Trophoblast cell (in vitro differentiated cells and primary cell): ENCODE data around the gene FAM120C.

Source experiments
- DNase-seq, 2 donors: peaks; one replicate each; pipeline ENCODE4 v3.0.0-alpha.2; 2016
- H2AFZ ChIP-seq: 2 replicates; pipeline ENCODE4 v1.6.1; 2013; ENCODE audit warnings: low read length, moderate library complexity, mild to moderate bottlenecking; ENCODE audit not compliant: insufficient read depth, poor library complexity
- H2AK5ac ChIP-seq: 2 replicates; pipeline ENCODE4 v1.6.1; 2013; ENCODE audit warnings: mild to moderate bottlenecking, low read length
- H2BK120ac ChIP-seq: 2 replicates; pipeline ENCODE4 v1.6.1; 2013; ENCODE audit warnings: low read length, mild to moderate bottlenecking, moderate library complexity; ENCODE audit not compliant: insufficient read depth, poor library complexity
- H2BK12ac ChIP-seq: 2 replicates; pipeline ENCODE4 v1.6.1; 2013; ENCODE audit warnings: mild to moderate bottlenecking, low read length, moderate library complexity
- H2BK5ac ChIP-seq: 2 replicates; pipeline ENCODE4 v1.6.1; 2013; ENCODE audit warnings: low read length, low read depth, moderate library complexity, mild to moderate bottlenecking; ENCODE audit not compliant: poor library complexity
- H3K14ac ChIP-seq: 2 replicates; pipeline ENCODE4 v1.6.1; 2013; ENCODE audit warnings: mild to moderate bottlenecking, low read length
- H3K18ac ChIP-seq: 2 replicates; pipeline ENCODE4 v1.6.1; 2013; ENCODE audit warnings: mild to moderate bottlenecking, low read length
- H3K23ac ChIP-seq: 2 replicates; pipeline ENCODE4 v1.6.1; 2013; ENCODE audit warnings: low read length
- H3K27ac ChIP-seq: 2 replicates; pipeline ENCODE4 v1.5.1; 2013; ENCODE audit warnings: low read depth, mild to moderate bottlenecking, inconsistent platforms, low read length, moderate library complexity
- H3K27me3 ChIP-seq: 2 replicates; pipeline ENCODE4 v1.6.1; 2013; ENCODE audit warnings: inconsistent platforms, mild to moderate bottlenecking, low read length, moderate library complexity; ENCODE audit not compliant: insufficient read depth
- H3K36me3 ChIP-seq, 2 experiments: 1 replicate in 1 of 2; 2 replicates in 1 of 2; pipeline ENCODE4 v1.6.1; 2013; ENCODE audit warnings: low read length in 2 of 2, mild to moderate bottlenecking in 2 of 2, moderate library complexity in 1 of 2; ENCODE audit not compliant: insufficient read depth in 2 of 2, control insufficient read depth in 1 of 2
- H3K4ac ChIP-seq: 2 replicates; pipeline ENCODE4 v1.6.1; 2013; ENCODE audit warnings: low read depth, mild to moderate bottlenecking, low read length, moderate library complexity
- H3K4me1 ChIP-seq, 2 experiments: 1 replicate in 1 of 2; 2 replicates in 1 of 2; pipeline ENCODE4 v1.6.1; 2013; ENCODE audit warnings: low read length in 2 of 2, mild to moderate bottlenecking in 2 of 2, moderate library complexity in 1 of 2; ENCODE audit not compliant: insufficient read depth in 2 of 2, control insufficient read depth in 1 of 2
- H3K4me2 ChIP-seq: 2 replicates; pipeline ENCODE4 v1.6.1; 2013; ENCODE audit warnings: inconsistent platforms, mild to moderate bottlenecking, low read length, moderate library complexity
- H3K4me3 ChIP-seq: 2 replicates; pipeline ENCODE4 v1.5.1; 2013; ENCODE audit warnings: mild to moderate bottlenecking, low read depth, low read length, inconsistent platforms
- H3K79me1 ChIP-seq: one replicate; pipeline ENCODE4 v1.6.1; 2013; ENCODE audit warnings: low read length
- H3K79me2 ChIP-seq: 2 replicates; pipeline ENCODE4 v1.6.1; 2013; ENCODE audit warnings: low read length, mild to moderate bottlenecking; ENCODE audit not compliant: control insufficient read depth, insufficient read depth, poor library complexity
- H3K9ac ChIP-seq: 2 replicates; pipeline ENCODE4 v1.6.1; 2013; ENCODE audit warnings: mild to moderate bottlenecking, low read length
- H3K9me3 ChIP-seq: 2 replicates; pipeline ENCODE4 v1.6.1; 2013; ENCODE audit warnings: low read depth, mild to moderate bottlenecking, control low read depth, inconsistent platforms, low read length; ENCODE audit not compliant: insufficient read depth
- H4K12ac ChIP-seq: 2 replicates; pipeline ENCODE4 v1.6.1; 2013; ENCODE audit warnings: low read depth, mild to moderate bottlenecking, low read length, moderate library complexity
- H4K8ac ChIP-seq: 2 replicates; pipeline ENCODE4 v1.6.1; 2013; ENCODE audit warnings: low read depth, mild to moderate bottlenecking, low read length, moderate library complexity
- H4K91ac ChIP-seq: one replicate; pipeline ENCODE4 v1.6.1; 2013; ENCODE audit warnings: low read depth, mild to moderate bottlenecking, low read length, moderate library complexity
- WGBS: extraction: QIAGEN DNeasy Blood & Tissue Kit; methylation state at CpG from one replicate; pipeline ENCODE4 v1.1.7; 2013; ENCODE audit warnings: missing lambda C conversion rate; ENCODE audit not compliant: insufficient read length, insufficient coverage; ENCODE audit errors: extremely low coverage; 5-methylcytosine and 5-hydroxymethylcytosine counted together

FAM120C gene

DNA sequence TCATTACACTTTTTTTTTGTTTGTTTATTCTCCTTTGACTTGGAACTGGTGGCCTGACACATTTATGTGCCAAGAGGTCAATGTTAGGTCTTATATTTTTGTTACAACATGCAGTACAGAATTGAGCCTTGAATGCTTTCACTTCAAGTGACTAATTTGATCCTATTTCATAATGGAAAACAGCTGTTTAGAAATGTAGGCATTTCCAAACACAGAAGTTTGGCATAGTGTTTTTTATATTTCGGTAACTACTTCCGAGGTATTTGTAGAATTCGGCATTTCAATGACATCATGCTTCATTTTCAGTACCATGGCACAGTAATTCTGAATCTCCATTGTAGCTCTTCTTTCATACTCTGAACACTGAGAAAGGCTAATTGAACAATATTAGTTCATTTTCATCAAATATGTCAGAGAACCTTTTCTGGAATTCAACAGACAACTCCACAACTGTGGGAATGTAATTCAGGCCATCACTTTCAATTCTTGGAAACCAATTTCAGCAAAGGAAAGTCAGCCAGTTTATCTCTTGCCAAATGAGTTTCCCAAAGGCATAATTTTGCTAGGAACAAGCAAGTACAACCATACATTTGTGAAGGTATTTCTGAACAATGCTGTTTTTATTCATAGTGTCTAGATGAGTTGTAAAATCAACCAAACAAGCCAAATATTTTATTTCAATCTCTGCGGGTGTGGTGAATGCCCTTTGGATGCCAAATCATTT lies 11.4 kb downstream of the FAM120C start:
- Histone ChIP-seq H3K79me1 (no peaks in the 10 kb centered on the region), H3K14ac (no peak overlapping the region), H4K91ac (no peak overlapping the region), H3K4me3 (no peak overlapping the region), H3K9me3 (no peaks in the 10 kb centered on the region), H3K4me2 (no peak overlapping the region), H3K4ac (no peak overlapping the region), H3K18ac (no peak overlapping the region), H2BK12ac (no peak overlapping the region), H2AK5ac (no peak overlapping the region), H3K27ac (no peak overlapping the region), H3K4me1 (no peaks in the 10 kb centered on the region), H3K23ac (no peak overlapping the region), H4K12ac (no peak overlapping the region), H3K27me3 (no peaks in the 10 kb centered on the region), H3K9ac (no peak overlapping the region), H3K79me2 (no peaks in the 10 kb centered on the region), H2BK5ac (no peak overlapping the region), H2BK120ac (no peak overlapping the region), H4K8ac (no peak overlapping the region), H3K36me3 (peaks cover 3 to 4% of the 10 kb centered on the region in 2 experiments), H2AFZ (no peak overlapping the region)
- DNase-seq: peak in 1 of 2 donors; percentile 75
- WGBS: no CpG with 5 or more reads among the region's 4 CpGs

GRCh38 chrX:54171091-54171490 lies 12.0 kb downstream of the FAM120C start:
- no peak for DNase-seq
- no peak overlapping the region for H2AFZ ChIP-seq
- no peaks in the 10 kb centered on the region for H3K79me2 ChIP-seq
- H2BK12ac ChIP-seq: no peak overlapping the region
- no peaks in the 10 kb centered on the region for H3K9me3 ChIP-seq
- no peak overlapping the region for H4K91ac ChIP-seq
- no peak overlapping the region for H2BK5ac ChIP-seq
- peaks cover 3 to 4% of the 10 kb centered on the region in 2 experiments for H3K36me3 ChIP-seq
- no peak overlapping the region for H2BK120ac ChIP-seq
- no peak overlapping the region for H2AK5ac ChIP-seq
- H3K4me2 ChIP-seq: no peak overlapping the region
- no peak overlapping the region for H4K12ac ChIP-seq
- no peaks in the 10 kb centered on the region for H3K79me1 ChIP-seq
- H3K23ac ChIP-seq: no peak overlapping the region
- H3K27ac ChIP-seq: no peak overlapping the region
- no peak overlapping the region for H3K4me3 ChIP-seq
- no peak overlapping the region for H4K8ac ChIP-seq
- H3K18ac ChIP-seq: no peak overlapping the region
- H3K4ac ChIP-seq: no peak overlapping the region
- H3K4me1 ChIP-seq: no peaks in the 10 kb centered on the region
- no peak overlapping the region for H3K14ac ChIP-seq
- H3K27me3 ChIP-seq: no peaks in the 10 kb centered on the region
- H3K9ac ChIP-seq: no peak overlapping the region

DNA sequence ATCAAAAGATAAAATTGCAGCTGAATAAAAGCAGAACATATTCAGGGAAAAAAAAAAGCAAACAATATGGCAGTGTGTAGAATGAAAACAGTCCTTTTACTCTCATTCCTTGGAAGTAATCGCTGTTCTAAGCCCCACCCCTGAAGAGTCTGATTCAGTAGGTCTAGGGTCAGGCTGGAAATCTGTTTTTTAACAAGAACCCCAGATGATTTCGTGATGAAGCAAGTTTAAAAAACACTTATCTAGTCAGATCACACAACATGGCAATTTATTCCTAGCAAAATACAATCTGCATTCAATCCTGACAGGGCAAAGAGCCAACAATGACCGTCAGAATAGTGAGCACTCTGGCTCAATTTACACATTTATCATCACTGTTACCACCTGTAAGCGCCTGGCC lies 16.1 kb downstream of the FAM120C start:
- H3K79me1 ChIP-seq: no peaks in the 10 kb centered on the region
- H3K27ac ChIP-seq: no peak overlapping the region
- no peaks in the 10 kb centered on the region for H3K9me3 ChIP-seq
- no peak overlapping the region for H2BK5ac ChIP-seq
- H2BK12ac ChIP-seq: no peak overlapping the region
- no peak overlapping the region for H3K9ac ChIP-seq
- H4K91ac ChIP-seq: no peak overlapping the region
- no peak overlapping the region for H3K4me3 ChIP-seq
- H3K4ac ChIP-seq: no peak overlapping the region
- H3K14ac ChIP-seq: no peak overlapping the region
- H3K18ac ChIP-seq: no peak overlapping the region
- no peak overlapping the region for H3K23ac ChIP-seq
- H3K4me2 ChIP-seq: no peak overlapping the region
- no CpG with 5 or more reads among the region's 4 CpGs for WGBS
- no peaks in the 10 kb centered on the region for H3K4me1 ChIP-seq
- H4K12ac ChIP-seq: no peak overlapping the region
- H2AFZ ChIP-seq: no peak overlapping the region
- no peak overlapping the region for H2BK120ac ChIP-seq
- no peaks in the 10 kb centered on the region for H3K27me3 ChIP-seq
- no peak overlapping the region for H2AK5ac ChIP-seq
- DNase-seq: no peak
- no peak overlapping the region for H4K8ac ChIP-seq
- H3K36me3 ChIP-seq: no peaks in the 10 kb centered on the region
- H3K79me2 ChIP-seq: no peaks in the 10 kb centered on the region

DNA sequence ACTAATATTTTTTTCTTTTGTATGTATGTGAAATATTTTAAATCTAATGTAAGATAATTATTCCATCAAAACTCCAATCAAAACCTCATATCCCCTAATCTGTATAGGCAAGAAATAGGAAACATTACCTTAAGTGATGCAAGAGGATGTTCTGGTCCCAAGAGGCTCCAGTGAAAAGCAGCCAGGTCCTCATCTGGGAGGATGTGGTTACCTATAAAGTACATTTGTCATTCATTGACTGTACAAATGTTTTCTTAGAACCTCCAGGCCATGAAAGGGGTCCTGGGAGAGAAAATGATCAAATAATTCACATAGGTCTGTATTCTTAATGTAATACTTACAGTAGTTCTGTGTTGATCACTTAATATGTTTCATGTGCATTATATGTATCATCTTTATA lies 25.5 kb downstream of the FAM120C start:
- H3K27ac ChIP-seq: no peak overlapping the region

More for the DNA sequence above, 25.5 kb downstream of the FAM120C start:
- Histone ChIP-seq H3K4me3 (no peak overlapping the region), H3K4ac (no peak overlapping the region), H3K27me3 (no peaks in the 10 kb centered on the region), H3K4me2 (no peak overlapping the region), H3K79me2 (no peaks in the 10 kb centered on the region), H3K9me3 (no peaks in the 10 kb centered on the region), H3K79me1 (no peaks in the 10 kb centered on the region), H4K91ac (no peak overlapping the region), H2AFZ (no peak overlapping the region), H3K36me3 (no peaks in the 10 kb centered on the region), H3K23ac (no peak overlapping the region), H3K18ac (no peak overlapping the region), H3K4me1 (no peaks in the 10 kb centered on the region), H2BK120ac (no peak overlapping the region), H3K9ac (no peak overlapping the region), H2AK5ac (no peak overlapping the region), H2BK12ac (no peak overlapping the region), H4K8ac (no peak overlapping the region), H2BK5ac (no peak overlapping the region), H3K14ac (no peak overlapping the region), H4K12ac (no peak overlapping the region)
- no peak for DNase-seq
